ENCODE data around the gene ZNF445.
A peak's percentile ranks its signal among the peaks of the same experiment; 100 is the strongest.

ZNF445 gene

DNA sequence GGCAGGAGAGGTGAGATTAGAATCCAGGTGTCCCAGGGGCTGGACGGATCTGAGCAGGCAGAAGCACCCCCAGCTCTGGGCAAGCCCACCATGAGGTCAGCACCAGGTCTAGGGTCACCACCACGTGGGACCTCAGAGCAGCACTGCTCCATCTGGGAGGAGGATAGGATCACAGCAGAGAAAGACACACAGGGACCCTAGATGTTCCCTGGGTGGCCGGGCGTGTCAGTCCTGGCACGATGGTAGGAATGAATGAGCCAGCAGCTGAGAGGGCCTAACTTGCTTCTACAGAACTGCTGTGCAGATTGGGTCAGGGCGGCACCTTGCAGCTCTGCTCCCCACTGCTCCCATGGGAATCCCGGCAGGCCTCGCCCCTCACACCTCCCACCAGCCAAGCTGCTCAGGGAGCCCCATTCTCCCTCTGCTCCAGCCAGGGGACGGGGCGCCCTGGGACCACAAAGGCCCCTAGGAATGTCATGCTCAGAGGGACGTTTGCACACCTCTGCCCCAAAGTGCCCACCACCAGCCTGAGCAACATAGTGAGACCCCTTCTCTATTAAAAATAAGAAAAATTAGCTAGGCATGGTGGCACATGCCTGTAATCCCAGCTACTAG, 66.3 kb downstream of the ZNF445 start:
- DNase-seq = no peak
- Histone ChIP-seq H3K23ac (ENCODE audit: low read length in 2 of 2) (no peak overlapping the region), H3K4me2 (ENCODE audit: low read length, poor library complexity, severe bottlenecking) (no peak overlapping the region), H3K79me1 (replicated peaks; ENCODE audit: low read length, poor library complexity, severe bottlenecking) (no peaks in the 10 kb centered on the region), H3K4me1 (ENCODE audit: control insufficient read depth, insufficient read depth, low read depth, low read length) (no peaks in the 10 kb centered on the region), H3K4ac (ENCODE audit: low read depth in 1 of 2, low read length in 2 of 2) (no peak overlapping the region), H2AFZ (ENCODE audit: low read depth, low read length) (no peak overlapping the region), H2BK120ac (ENCODE audit: low read depth, low read length) (no peak overlapping the region), H3K36me3 (ENCODE audit: control insufficient read depth in 1 of 2, insufficient read depth in 2 of 2, low read depth in 1 of 2, low read length in 2 of 2) (peaks cover 4 to 18% of the 10 kb centered on the region in 2 experiments), H2BK12ac (ENCODE audit: low read length in 2 of 2) (no peak overlapping the region), H4K91ac (ENCODE audit: low read length) (peak overlapping the region; percentile 18), H2BK5ac (ENCODE audit: low read depth, low read length, poor library complexity, severe bottlenecking) (no peak overlapping the region), H3K9ac (ENCODE audit: low read length) (no peak overlapping the region), H2BK15ac (ENCODE audit: low read depth, poor library complexity, severe bottlenecking) (no peak overlapping the region), H3K27me3 (ENCODE audit: control insufficient read depth in 1 of 2, insufficient read depth in 1 of 2, low read length in 2 of 2) (no peaks in the 10 kb centered on the region), H3K4me3 (ENCODE audit: insufficient read depth in 1 of 2, low read depth in 1 of 2, low read length in 2 of 2) (no peak overlapping the region), H3K27ac (ENCODE audit: low read length, poor library complexity, severe bottlenecking) (no peak overlapping the region), H2AK5ac (ENCODE audit: low read length, severe bottlenecking) (no peak overlapping the region), H4K8ac (ENCODE audit: low read length) (no peak overlapping the region), H3K9me3 (ENCODE audit: control insufficient read depth, low read length) (no peaks in the 10 kb centered on the region), H3K14ac (ENCODE audit: low read length in 2 of 2) (no peak overlapping the region), H3K18ac (ENCODE audit: low read depth in 1 of 2, low read length in 2 of 2) (no peak overlapping the region)
- 97% methylated on average over 10 of the region's 11 CpGs for WGBS

DNA sequence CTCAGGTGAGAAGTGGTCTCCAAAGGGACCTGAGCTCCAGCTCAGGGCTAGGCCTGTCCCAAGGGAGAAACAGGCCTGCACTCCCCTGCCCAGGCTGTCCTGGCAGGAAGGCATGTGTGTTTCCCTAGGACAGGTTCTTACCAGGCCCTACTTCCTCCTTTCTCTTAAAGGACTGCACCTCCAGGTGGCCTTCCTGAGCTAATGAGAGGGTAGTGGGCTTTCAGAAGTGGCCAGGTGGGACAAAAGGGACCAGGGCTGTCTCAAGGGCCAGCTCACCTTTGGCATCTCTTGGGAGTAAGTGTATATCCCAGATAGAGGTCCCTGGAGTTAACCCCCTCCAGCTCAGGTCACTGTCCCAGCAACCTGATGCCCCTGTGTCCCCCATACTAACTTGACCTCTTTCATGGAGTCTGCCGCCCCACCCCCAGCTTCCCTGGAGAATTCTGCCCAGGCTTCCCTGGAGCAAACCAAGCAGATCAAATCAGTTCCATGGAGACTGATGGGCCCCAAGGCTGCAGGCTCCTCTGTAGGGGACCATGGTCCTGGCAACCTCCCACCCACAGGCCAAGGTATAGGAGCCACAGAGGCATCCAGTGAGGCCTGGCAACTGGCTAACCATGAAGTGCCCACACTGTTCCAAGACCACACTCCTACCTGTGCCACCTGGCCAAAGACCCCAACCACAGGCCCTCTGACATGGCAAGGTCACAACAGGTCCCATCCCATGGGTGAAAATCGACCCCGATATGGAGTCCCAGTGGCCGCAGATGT, 67.6 kb downstream of the ZNF445 start:
- H2AFZ ChIP-seq (ENCODE audit: low read depth, low read length) = no peak overlapping the region
- H4K8ac ChIP-seq (ENCODE audit: low read length) = no peak overlapping the region
- no peak overlapping the region for H3K4ac ChIP-seq (ENCODE audit: low read depth in 1 of 2, low read length in 2 of 2)
- H4K91ac ChIP-seq (ENCODE audit: low read length) = no peak overlapping the region
- no peak overlapping the region for H2BK12ac ChIP-seq (ENCODE audit: low read length in 2 of 2)
- H3K14ac ChIP-seq (ENCODE audit: low read length in 2 of 2) = no peak overlapping the region
- H3K18ac ChIP-seq (ENCODE audit: low read depth in 1 of 2, low read length in 2 of 2) = no peak overlapping the region
- H3K79me1 ChIP-seq (replicated peaks; ENCODE audit: low read length, poor library complexity, severe bottlenecking) = no peaks in the 10 kb centered on the region
- H3K9me3 ChIP-seq (ENCODE audit: control insufficient read depth, low read length) = no peaks in the 10 kb centered on the region
- H3K9ac ChIP-seq (ENCODE audit: low read length) = no peak overlapping the region
- H3K36me3 ChIP-seq (ENCODE audit: control insufficient read depth in 1 of 2, insufficient read depth in 2 of 2, low read depth in 1 of 2, low read length in 2 of 2) = peaks cover 7 to 24% of the 10 kb centered on the region in 2 experiments
- H3K27me3 ChIP-seq (ENCODE audit: control insufficient read depth in 1 of 2, insufficient read depth in 1 of 2, low read length in 2 of 2) = no peaks in the 10 kb centered on the region
- 98% methylated on average over 4 of the region's 4 CpGs for WGBS
- no peak overlapping the region for H2BK15ac ChIP-seq (ENCODE audit: low read depth, poor library complexity, severe bottlenecking)
- H2BK120ac ChIP-seq (ENCODE audit: low read depth, low read length) = no peak overlapping the region
- no peak overlapping the region for H3K4me2 ChIP-seq (ENCODE audit: low read length, poor library complexity, severe bottlenecking)
- DNase-seq = no peak
- H3K23ac ChIP-seq (ENCODE audit: low read length in 2 of 2) = no peak overlapping the region
- H3K4me3 ChIP-seq (ENCODE audit: insufficient read depth in 1 of 2, low read depth in 1 of 2, low read length in 2 of 2) = no peak overlapping the region
- no peaks in the 10 kb centered on the region for H3K4me1 ChIP-seq (ENCODE audit: control insufficient read depth, insufficient read depth, low read depth, low read length)
- no peak overlapping the region for H2AK5ac ChIP-seq (ENCODE audit: low read length, severe bottlenecking)
- no peak overlapping the region for H3K27ac ChIP-seq (ENCODE audit: low read length, poor library complexity, severe bottlenecking)
- H2BK5ac ChIP-seq (ENCODE audit: low read depth, low read length, poor library complexity, severe bottlenecking) = no peak overlapping the region

DNA sequence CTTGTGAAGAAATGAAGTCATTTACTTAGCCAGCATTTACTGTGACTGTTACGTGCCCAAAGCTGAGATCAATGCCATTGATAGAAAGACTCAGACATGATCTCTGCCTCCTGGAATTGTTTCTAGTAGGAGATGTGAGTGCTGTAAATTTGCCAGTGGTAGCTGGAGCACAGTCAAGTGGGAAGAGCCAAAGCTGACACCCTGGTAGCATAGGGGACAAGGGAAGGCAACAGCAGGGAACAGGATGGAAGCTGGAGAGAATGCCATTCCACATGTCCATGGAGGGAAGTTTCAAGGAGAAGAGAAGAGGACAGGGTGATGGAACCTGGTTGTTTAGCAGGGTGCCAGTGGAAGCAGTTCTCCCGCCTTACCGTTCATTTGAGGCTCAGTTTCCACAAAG, 74.9 kb downstream of the ZNF445 start:
- H3K27ac ChIP-seq (ENCODE audit: low read length, poor library complexity, severe bottlenecking) = no peak overlapping the region
- no peak overlapping the region for H3K4ac ChIP-seq (ENCODE audit: low read depth in 1 of 2, low read length in 2 of 2)
- H3K79me1 ChIP-seq (replicated peaks; ENCODE audit: low read length, poor library complexity, severe bottlenecking) = no peaks in the 10 kb centered on the region
- WGBS = 100% methylated on average over 1 of the region's 3 CpGs
- H3K18ac ChIP-seq (ENCODE audit: low read depth in 1 of 2, low read length in 2 of 2) = no peak overlapping the region
- no peak overlapping the region for H4K91ac ChIP-seq (ENCODE audit: low read length)
- no peaks in the 10 kb centered on the region for H3K4me1 ChIP-seq (ENCODE audit: control insufficient read depth, insufficient read depth, low read depth, low read length)
- no peak for DNase-seq
- no peak overlapping the region for H3K23ac ChIP-seq (ENCODE audit: low read length in 2 of 2)
- no peak overlapping the region for H2BK15ac ChIP-seq (ENCODE audit: low read depth, poor library complexity, severe bottlenecking)
- H2BK12ac ChIP-seq (ENCODE audit: low read length in 2 of 2) = no peak overlapping the region
- H2BK5ac ChIP-seq (ENCODE audit: low read depth, low read length, poor library complexity, severe bottlenecking) = no peak overlapping the region
- no peaks in the 10 kb centered on the region for H3K27me3 ChIP-seq (ENCODE audit: control insufficient read depth in 1 of 2, insufficient read depth in 1 of 2, low read length in 2 of 2)
- H3K9ac ChIP-seq (ENCODE audit: low read length) = no peak overlapping the region
- no peak overlapping the region for H2AFZ ChIP-seq (ENCODE audit: low read depth, low read length)
- no peak overlapping the region for H3K4me2 ChIP-seq (ENCODE audit: low read length, poor library complexity, severe bottlenecking)
- no peak overlapping the region for H2BK120ac ChIP-seq (ENCODE audit: low read depth, low read length)
- no peak overlapping the region for H4K8ac ChIP-seq (ENCODE audit: low read length)
- H3K9me3 ChIP-seq (ENCODE audit: control insufficient read depth, low read length) = no peaks in the 10 kb centered on the region
- H3K36me3 ChIP-seq (ENCODE audit: control insufficient read depth in 1 of 2, insufficient read depth in 2 of 2, low read depth in 1 of 2, low read length in 2 of 2) = peaks cover 18 to 23% of the 10 kb centered on the region in 2 experiments
- no peak overlapping the region for H3K14ac ChIP-seq (ENCODE audit: low read length in 2 of 2)
- no peak overlapping the region for H2AK5ac ChIP-seq (ENCODE audit: low read length, severe bottlenecking)
- H3K4me3 ChIP-seq (ENCODE audit: insufficient read depth in 1 of 2, low read depth in 1 of 2, low read length in 2 of 2) = no peak overlapping the region

DNA sequence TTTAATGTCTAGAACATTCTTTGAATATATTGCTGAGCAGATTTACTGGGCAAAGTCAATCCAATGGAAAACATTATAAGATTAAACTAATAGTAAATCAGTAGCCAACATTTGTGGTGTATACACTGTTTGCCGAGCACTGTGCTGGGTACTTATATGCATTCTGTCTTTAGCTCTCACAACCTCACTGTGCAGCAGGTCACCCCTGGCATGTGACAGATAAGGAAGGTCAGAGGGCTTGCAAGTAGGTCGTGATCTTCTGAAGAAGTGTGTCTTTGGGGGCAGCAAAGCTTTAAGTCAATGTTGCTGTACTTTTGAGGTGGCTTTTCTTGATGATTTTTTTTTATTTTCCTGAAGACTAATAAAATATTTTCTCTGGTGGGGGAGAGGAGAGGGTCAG, 76.7 kb downstream of the ZNF445 start:
- H3K9ac ChIP-seq (ENCODE audit: low read length) = no peak overlapping the region
- DNase-seq = no peak
- no peaks in the 10 kb centered on the region for H3K79me1 ChIP-seq (replicated peaks; ENCODE audit: low read length, poor library complexity, severe bottlenecking)
- no peak overlapping the region for H4K8ac ChIP-seq (ENCODE audit: low read length)
- no peak overlapping the region for H3K4me3 ChIP-seq (ENCODE audit: insufficient read depth in 1 of 2, low read depth in 1 of 2, low read length in 2 of 2)
- no peak overlapping the region for H2AFZ ChIP-seq (ENCODE audit: low read depth, low read length)
- no peaks in the 10 kb centered on the region for H3K27me3 ChIP-seq (ENCODE audit: control insufficient read depth in 1 of 2, insufficient read depth in 1 of 2, low read length in 2 of 2)
- no peak overlapping the region for H2AK5ac ChIP-seq (ENCODE audit: low read length, severe bottlenecking)
- WGBS = 76% methylated on average over 2 of the region's 2 CpGs
- no peak overlapping the region for H3K4me2 ChIP-seq (ENCODE audit: low read length, poor library complexity, severe bottlenecking)
- H2BK5ac ChIP-seq (ENCODE audit: low read depth, low read length, poor library complexity, severe bottlenecking) = no peak overlapping the region
- no peak overlapping the region for H2BK12ac ChIP-seq (ENCODE audit: low read length in 2 of 2)
- no peaks in the 10 kb centered on the region for H3K9me3 ChIP-seq (ENCODE audit: control insufficient read depth, low read length)
- H3K36me3 ChIP-seq (ENCODE audit: control insufficient read depth in 1 of 2, insufficient read depth in 2 of 2, low read depth in 1 of 2, low read length in 2 of 2) = peaks cover 25% of the 10 kb centered on the region in 2 experiments
- no peak overlapping the region for H3K18ac ChIP-seq (ENCODE audit: low read depth in 1 of 2, low read length in 2 of 2)
- H4K91ac ChIP-seq (ENCODE audit: low read length) = no peak overlapping the region
- no peak overlapping the region for H3K14ac ChIP-seq (ENCODE audit: low read length in 2 of 2)
- no peaks in the 10 kb centered on the region for H3K4me1 ChIP-seq (ENCODE audit: control insufficient read depth, insufficient read depth, low read depth, low read length)
- H2BK15ac ChIP-seq (ENCODE audit: low read depth, poor library complexity, severe bottlenecking) = no peak overlapping the region
- H3K4ac ChIP-seq (ENCODE audit: low read depth in 1 of 2, low read length in 2 of 2) = no peak overlapping the region
- H3K23ac ChIP-seq (ENCODE audit: low read length in 2 of 2) = no peak overlapping the region
- no peak overlapping the region for H2BK120ac ChIP-seq (ENCODE audit: low read depth, low read length)
- no peak overlapping the region for H3K27ac ChIP-seq (ENCODE audit: low read length, poor library complexity, severe bottlenecking)
